SK-N-SH (cell line): Measurements from ENCODE around the gene SLC66A2.

Experiments used
- TF ChIP-seq, protein P1 (sequence below): fragments of 200-600 bp; sonication (generic); IDR thresholded peaks from 2 replicates; pipeline ENCODE4 v1.6.1; 2017; ENCODE audit warnings: antibody characterized with exemption, mild to moderate bottlenecking, moderate library complexity
- TF ChIP-seq, protein P2 (sequence below): IDR thresholded peaks from 2 replicates; pipeline ENCODE4 v1.6.1; 2012; ENCODE audit warnings: mild to moderate bottlenecking, low read depth, low read length, moderate library complexity
- TF ChIP-seq, protein P3 (sequence below): IDR thresholded peaks from 2 replicates; pipeline ENCODE4; 2012

DNA sequence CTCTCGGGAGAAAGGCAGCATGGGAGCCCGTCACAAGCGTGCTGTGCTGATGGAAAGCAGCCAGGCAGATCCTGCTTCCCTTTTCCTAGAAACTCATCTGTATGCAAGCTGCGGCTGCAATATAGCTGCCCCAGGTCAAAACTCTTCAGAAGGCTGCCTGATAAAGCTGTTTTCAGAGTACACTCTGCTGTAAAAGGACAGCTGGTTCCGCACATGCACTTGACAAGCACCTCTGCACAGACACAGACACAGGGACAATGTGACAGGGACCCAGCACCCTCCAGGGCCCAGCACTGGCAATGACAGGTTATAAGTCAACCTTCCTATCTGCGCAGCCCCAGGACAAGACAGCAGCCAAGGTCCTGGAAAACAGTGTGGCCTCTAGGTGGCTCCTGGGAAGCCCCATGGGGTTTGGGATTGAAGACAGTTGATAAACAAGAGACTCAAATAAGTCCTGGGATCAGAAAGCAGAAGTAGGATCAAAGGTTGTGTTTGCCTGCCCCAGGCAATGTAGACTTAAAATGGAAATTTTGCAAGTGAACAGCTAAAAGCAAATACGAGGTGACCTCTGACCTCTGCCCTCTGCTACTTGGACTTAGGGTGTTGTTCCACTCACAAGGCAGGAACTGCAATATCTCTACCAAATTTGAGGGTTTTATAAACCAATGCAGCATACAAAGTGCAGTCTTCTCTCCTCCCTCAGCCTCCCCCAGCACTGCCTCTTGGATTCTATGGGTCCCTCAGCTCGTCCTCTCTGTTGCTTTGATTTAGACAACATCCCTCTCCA, 16.9 kb downstream of the SLC66A2 start:
- TF ChIP-seq, protein P1, sequence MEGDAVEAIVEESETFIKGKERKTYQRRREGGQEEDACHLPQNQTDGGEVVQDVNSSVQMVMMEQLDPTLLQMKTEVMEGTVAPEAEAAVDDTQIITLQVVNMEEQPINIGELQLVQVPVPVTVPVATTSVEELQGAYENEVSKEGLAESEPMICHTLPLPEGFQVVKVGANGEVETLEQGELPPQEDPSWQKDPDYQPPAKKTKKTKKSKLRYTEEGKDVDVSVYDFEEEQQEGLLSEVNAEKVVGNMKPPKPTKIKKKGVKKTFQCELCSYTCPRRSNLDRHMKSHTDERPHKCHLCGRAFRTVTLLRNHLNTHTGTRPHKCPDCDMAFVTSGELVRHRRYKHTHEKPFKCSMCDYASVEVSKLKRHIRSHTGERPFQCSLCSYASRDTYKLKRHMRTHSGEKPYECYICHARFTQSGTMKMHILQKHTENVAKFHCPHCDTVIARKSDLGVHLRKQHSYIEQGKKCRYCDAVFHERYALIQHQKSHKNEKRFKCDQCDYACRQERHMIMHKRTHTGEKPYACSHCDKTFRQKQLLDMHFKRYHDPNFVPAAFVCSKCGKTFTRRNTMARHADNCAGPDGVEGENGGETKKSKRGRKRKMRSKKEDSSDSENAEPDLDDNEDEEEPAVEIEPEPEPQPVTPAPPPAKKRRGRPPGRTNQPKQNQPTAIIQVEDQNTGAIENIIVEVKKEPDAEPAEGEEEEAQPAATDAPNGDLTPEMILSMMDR, result no peak
- TF ChIP-seq, protein P2, sequence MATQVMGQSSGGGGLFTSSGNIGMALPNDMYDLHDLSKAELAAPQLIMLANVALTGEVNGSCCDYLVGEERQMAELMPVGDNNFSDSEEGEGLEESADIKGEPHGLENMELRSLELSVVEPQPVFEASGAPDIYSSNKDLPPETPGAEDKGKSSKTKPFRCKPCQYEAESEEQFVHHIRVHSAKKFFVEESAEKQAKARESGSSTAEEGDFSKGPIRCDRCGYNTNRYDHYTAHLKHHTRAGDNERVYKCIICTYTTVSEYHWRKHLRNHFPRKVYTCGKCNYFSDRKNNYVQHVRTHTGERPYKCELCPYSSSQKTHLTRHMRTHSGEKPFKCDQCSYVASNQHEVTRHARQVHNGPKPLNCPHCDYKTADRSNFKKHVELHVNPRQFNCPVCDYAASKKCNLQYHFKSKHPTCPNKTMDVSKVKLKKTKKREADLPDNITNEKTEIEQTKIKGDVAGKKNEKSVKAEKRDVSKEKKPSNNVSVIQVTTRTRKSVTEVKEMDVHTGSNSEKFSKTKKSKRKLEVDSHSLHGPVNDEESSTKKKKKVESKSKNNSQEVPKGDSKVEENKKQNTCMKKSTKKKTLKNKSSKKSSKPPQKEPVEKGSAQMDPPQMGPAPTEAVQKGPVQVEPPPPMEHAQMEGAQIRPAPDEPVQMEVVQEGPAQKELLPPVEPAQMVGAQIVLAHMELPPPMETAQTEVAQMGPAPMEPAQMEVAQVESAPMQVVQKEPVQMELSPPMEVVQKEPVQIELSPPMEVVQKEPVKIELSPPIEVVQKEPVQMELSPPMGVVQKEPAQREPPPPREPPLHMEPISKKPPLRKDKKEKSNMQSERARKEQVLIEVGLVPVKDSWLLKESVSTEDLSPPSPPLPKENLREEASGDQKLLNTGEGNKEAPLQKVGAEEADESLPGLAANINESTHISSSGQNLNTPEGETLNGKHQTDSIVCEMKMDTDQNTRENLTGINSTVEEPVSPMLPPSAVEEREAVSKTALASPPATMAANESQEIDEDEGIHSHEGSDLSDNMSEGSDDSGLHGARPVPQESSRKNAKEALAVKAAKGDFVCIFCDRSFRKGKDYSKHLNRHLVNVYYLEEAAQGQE, result no peak
- TF ChIP-seq, protein P3, sequence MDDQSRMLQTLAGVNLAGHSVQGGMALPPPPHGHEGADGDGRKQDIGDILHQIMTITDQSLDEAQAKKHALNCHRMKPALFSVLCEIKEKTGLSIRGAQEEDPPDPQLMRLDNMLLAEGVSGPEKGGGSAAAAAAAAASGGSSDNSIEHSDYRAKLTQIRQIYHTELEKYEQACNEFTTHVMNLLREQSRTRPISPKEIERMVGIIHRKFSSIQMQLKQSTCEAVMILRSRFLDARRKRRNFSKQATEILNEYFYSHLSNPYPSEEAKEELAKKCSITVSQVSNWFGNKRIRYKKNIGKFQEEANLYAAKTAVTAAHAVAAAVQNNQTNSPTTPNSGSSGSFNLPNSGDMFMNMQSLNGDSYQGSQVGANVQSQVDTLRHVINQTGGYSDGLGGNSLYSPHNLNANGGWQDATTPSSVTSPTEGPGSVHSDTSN, result no peak
